ENCODE measurements around the gene TNS3.

GRCh38 chr7:47300472-47301104, 281.3 kb downstream of the TNS3 start:
- TF ChIP-seq CTCF (IDR thresholded peaks at IDR 0.05; ENCODE audit: low read length) = no peak
- no peak for TF ChIP-seq EZH2phosphoT487 (IDR thresholded peaks at IDR 0.05; ENCODE audit: low read length)
